Fibroblast of the aortic adventitia (primary cell): ENCODE data around the gene TADA2B. TPM values are rescaled to one million over a fixed set of nuclear protein-coding genes. Genes with fewer than 3 reads are reported as not detected.
A peak's percentile ranks its signal among the peaks of the same experiment; 100 is the strongest.

ENCODE experiments used
- DNase-seq: peaks from one replicate; pipeline ENCODE4 v3.0.0-alpha.2; 2010; ENCODE audit warnings: low read depth
- H3K4me3 ChIP-seq: 2 replicates; pipeline ENCODE4 v1.5.1; 2011; ENCODE audit warnings: low read depth, mild to moderate bottlenecking, control low read depth, low read length, moderate library complexity
- CTCF ChIP-seq: IDR thresholded peaks from 2 replicates; pipeline ENCODE4 v1.5.1; 2011; ENCODE audit warnings: mild to moderate bottlenecking, low read length, control low read depth, inconsistent platforms; ENCODE audit not compliant: insufficient read depth
- total RNA-seq: library from RNA; depleted of rRNA; stranded (reverse); fragments of >200 nt; gene quantifications from 2 replicates; pipeline ENCODE4 v1.2.3, GENCODE V29; 2012; ENCODE audit warnings: low replicate concordance

Gene TADA2B
- total RNA-seq, 1 donor, result 11.5 TPM

DNA sequence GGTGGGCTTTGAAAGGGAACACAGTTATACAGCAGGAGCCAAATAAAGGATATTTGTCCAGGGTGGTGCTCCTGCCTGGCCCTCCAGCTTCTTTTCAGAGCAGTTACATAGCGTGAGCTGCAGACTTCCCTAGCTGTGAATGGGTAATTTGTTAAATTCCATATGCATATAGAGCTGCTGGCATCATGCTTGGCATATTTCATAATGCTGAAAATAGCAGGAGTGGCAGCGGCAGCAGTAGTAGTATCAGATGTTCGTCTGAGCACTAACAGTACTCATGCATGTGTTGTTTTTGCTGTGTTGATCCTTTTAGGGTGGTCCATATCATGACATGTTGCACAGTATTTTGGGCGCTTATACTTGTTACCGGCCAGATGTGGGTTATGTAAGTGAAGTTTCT is 33.6 kb upstream of the TADA2B start:
- no peak overlapping the region for H3K4me3 ChIP-seq
- TF ChIP-seq CTCF, result no peak
- no peak for DNase-seq

DNA sequence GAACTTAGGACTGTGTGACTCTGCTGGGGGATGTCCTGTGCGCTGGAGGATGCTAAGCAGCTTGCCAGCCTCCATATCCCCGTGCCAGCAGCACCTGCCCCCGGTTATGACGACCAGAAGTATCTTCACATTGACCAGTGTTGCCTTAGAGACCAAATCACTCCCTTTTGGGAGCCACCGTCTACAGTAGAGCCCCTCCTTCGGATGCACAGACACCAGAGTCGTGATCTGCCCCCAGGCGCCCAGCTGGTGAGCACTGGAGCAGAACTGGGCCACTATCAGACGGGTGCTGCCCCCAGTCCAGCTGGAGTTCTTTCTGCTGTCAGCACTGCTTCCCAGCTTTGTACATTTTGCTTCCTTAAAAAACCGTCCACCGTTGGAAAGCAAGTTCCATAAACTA is 30.0 kb upstream of the TADA2B start:
- no peak for DNase-seq
- TF ChIP-seq CTCF, result no peak

DNA sequence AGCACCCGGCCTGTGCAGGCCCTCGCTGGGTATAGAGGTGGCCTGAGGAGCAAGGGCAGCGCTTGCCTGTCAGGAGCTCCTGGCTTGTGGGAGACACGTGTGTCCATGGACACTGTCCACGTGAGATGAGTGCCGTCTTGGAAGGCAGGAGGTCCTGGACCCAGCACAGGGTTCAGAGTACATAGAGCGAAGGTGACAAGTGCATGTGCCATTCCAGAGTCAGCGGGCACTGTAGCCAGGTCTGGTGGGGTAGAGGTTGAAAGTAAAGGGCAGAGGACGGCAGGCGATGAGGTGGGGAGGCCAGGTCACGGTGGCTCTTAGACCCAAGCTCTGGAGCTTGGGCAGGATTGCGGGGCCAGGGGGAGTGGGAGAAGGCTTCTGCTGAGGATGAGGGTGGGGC is 28.4 kb upstream of the TADA2B start:
- no peak for TF ChIP-seq CTCF
- DNase-seq, result no peak
- H3K4me3 ChIP-seq, result no peak overlapping the region

More for the DNA sequence above, 30.0 kb upstream of the TADA2B start:
- H3K4me3 ChIP-seq, result no peak overlapping the region

DNA sequence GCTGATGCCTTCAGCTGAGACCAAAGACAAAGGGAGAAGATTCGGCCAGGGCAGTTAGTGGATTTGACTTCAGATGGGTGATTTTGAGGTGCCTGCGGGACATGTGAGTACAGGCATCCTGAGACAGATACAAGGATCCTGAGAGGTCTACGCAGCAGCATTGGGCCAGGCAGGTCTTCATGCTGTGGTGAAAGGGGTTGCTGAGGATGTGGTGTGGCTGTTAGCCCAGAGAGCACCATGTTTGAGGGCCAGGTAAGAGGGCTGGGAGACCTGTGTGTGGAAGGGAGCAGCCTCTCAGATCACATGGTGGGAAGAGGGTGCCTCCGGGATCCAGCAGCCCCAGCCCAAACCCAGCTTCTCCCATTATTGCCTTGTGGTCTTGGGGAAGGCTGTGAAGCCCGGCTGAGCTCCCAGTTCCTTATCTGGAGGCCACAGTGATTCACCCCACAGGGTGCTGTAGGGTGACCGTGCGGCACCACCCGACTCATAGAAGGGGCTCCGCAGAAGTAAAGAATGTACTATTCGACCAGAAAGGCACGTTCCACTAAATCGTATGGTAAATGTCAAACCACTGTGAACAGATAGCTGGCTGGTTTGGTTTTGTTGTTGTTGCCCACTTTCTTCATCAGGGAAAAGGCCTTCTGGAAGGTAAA is 27.7 kb upstream of the TADA2B start:
- peak; percentile 67 for DNase-seq
- no peak for TF ChIP-seq CTCF
- H3K4me3 ChIP-seq, result no peak overlapping the region

GRCh38 chr4:7016086-7016485 is 27.1 kb upstream of the TADA2B start:
- no peak for TF ChIP-seq CTCF
- no peak for DNase-seq
- no peak overlapping the region for H3K4me3 ChIP-seq

DNA sequence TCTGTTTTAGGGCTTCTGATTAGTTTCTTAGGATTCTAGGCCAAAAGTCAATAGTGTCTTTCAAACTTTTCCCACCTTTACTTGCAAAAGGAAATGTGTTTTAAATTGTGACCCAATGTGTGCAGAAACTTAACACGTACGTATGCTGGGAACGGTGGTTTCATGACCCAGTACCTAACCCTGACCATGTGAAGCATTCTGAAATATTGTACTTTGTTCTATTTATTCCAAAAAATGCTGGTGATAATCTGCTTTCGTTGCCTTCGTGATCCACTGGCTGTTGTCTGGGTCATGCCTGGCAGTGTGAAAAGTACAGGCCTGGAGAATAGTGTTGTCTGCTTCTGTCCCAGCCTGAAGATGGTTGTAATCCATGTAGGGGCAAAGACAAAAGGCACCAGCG is 26.7 kb upstream of the TADA2B start:
- no peak for TF ChIP-seq CTCF

GRCh38 chr4:7017446-7018048 is 25.6 kb upstream of the TADA2B start:
- no peak for TF ChIP-seq CTCF
- no peak for DNase-seq
- H3K4me3 ChIP-seq, result no peak overlapping the region

More for the DNA sequence above, 26.7 kb upstream of the TADA2B start:
- DNase-seq, result no peak
- no peak overlapping the region for H3K4me3 ChIP-seq
